HG02943 (cell line): ENCODE data around the gene PPP1R1A.

Experiments
- ATAC-seq: cut with Tn5 transposase; IDR thresholded peaks from one replicate; pipeline ENCODE4 v1.9.1; 2021; ENCODE audit warnings: mild to moderate bottlenecking, low read depth, moderate library complexity; ENCODE audit not compliant: unreplicated experiment

Gene PPP1R1A, protein sequence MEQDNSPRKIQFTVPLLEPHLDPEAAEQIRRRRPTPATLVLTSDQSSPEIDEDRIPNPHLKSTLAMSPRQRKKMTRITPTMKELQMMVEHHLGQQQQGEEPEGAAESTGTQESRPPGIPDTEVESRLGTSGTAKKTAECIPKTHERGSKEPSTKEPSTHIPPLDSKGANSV

GRCh38 chr12:54588110-54588889 lies at the start of gene PPP1R1A:
Gene PPP1R1A (minus strand): TSS chr12:54588659. CDS start chr12:54588488, 171 bp downstream.
- no peak for ATAC-seq

DNA sequence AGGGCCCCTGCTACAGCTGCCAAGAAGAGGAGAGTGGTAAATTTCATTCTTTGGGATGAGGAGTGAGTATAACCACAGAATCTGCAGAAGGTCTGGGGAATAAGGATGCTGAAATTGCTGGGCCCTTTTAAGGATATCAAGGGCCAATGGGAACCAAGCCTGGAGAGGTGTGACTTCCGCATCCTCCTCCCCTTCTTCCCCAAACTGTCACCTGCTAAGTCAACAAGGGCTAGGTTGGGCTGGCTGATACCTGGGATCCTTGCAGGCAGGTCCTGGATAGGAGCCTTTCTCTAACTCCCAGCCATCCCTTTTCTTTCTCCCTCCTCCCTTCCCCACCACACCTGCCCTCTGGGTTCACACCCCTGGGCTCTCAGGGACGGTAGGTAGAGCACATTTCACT lies 46.3 kb upstream of the PPP1R1A start, which contains the start of gene LACRT:
Gene LACRT, minus strand, starts transcription at position 101 of the 400 bp plus-strand sequence. Its CDS starts 54 bp downstream, at position 47.
- no peak for ATAC-seq

- no peak for ATAC-seq
Measured at GRCh38 chr12:54631988-54632728, 43.7 kb upstream of the PPP1R1A start.

DNA sequence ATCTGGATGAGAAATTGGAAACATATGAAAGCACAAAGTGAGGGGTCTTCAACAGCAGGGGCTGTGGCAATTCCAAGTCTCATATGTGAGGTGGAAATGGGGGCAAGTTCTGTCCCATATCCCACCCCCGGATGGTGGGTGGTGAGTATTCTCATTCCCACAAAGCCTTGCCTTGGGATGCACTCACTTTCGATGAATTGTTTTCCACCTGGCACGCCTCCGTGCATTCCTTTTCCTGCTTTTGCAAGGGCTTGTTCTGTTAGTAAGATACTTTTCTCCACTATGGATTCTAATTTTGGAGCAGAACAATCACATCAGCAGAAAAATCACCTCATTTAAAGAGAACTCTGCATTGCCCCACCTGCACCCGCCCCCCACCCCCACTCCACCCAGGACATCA lies 43.1 kb upstream of the PPP1R1A start:
- ATAC-seq: no peak

DNA sequence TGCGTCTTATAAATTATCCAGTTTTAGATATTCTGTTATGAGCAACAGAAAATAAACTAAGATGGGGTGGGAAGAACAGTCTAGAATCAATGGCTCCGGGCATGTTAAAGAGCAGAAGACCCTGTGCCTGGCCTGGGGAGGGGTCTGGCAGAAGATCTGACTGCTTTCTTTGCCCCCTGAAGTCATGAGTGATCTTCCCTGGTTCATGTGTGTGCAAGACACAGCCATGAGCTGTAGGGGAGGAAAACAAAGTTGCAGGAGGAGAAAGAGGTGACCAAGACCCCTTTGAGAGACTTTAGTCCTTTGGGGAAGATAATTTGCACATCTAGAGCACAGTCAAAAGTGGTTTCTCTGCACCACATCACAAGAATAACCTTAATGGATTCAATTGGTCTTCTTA lies 41.5 kb upstream of the PPP1R1A start:
- ATAC-seq: no peak

GRCh38 chr12:54628186-54628846 lies 39.9 kb upstream of the PPP1R1A start:
- ATAC-seq: no peak

- ATAC-seq: no peak
Measured at GRCh38 chr12:54627304-54627703, 38.8 kb upstream of the PPP1R1A start.

DNA sequence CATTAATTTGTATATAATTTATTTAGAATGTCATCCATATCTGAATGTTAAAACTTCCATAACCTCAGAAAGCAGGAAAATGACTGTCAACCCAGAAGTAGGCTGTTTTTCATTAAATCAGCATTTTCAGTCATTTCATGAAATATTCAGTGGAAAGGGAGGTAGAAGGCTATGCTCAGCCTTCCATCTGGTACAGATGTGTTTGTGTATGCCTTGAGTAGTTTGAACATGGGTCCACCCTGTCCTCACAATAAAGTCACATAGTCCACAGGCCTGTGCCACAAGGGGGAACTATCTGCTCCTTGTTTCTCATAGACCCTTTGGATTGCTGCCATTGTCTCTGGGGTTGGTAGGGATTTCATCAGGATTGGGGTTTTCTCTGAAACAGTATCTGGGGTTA lies 37.1 kb upstream of the PPP1R1A start:
- no peak for ATAC-seq

DNA sequence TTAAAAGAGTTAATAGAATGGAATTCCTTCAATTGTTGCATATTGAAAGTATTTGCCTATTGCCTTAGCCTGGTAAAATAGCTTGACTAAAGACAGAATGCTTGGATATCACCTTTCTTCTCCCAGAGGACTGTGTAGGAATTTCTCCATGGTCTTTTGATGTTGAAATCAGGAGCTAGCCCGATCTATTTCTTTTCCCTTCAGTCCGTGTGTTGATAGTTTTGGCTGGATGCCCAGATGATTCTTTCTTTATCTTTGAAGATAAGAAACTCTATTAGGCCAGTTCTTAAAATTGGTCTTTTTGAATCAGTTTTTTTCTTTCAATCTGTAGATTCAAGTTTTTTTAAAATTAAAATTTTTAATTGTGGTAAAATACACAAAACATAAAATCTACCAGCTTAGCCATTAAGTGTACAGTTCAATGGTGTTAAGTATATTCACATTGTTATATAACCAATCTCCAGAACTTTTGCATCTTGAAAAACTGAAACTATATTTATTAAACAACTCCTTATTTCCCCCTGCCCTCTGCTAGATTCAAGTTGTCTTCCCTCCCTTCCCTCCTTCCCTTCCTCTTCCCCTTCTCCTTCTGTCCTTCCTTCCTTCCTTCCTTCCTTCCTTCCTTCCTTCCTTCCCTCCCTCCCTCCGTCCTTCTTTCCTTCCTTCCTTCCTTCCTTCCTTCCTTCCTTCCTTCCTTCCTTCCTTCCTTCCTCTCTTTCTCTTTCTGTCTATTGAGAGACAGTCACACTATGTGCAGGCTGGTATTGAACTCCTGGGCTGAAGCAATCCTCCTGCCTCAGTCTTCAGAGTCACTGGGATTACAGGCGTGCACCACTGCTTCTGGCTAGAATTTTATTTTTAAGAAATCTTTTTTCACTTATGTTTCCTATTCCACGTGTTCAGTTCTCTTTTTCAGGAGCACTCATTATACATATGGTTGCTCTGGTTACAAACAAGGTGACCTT lies 36.1 kb upstream of the PPP1R1A start:
- no peak for ATAC-seq

- no peak for ATAC-seq
Measured at GRCh38 chr12:54622463-54623183, 34.2 kb upstream of the PPP1R1A start.

DNA sequence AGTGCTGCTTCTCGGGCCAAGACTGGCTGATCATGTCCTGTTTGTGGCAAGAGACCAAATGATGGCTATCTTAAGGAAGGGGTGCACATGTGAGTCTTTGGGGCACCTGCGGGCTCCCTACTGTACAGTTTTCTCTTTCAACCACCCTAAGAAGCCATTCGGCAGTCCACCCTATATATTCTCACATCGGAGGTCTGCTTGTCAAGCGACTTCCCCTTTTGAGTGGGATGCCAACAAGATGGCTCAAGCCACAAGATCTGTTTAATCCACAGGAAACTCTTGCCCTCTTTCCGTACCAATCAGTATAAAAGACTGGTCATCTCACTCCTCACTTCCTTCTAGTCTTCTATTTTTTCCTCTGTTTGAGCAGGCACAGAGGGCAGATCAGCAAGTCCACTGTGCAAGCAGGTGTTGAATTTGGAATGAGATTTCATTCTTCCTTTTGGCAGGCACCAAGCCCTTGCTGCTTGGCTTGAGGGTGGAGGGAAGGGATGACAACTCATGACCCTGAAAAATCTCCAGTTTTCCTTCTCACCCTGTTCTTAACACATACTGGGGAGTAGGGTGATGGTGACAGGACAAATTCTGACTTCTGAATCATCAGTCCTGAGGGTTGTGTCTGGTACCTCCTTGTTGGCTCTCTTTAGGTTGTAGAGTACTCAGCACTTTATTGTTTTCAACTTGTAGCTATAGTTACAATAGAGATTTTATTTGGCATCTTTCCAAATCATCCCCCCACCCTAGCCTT lies 28.6 kb upstream of the PPP1R1A start:
- ATAC-seq: no peak

GRCh38 chr12:54612225-54612750 lies 23.8 kb upstream of the PPP1R1A start:
- ATAC-seq: no peak

GRCh38 chr12:54611715-54612149 lies 23.3 kb upstream of the PPP1R1A start:
- ATAC-seq: no peak

DNA sequence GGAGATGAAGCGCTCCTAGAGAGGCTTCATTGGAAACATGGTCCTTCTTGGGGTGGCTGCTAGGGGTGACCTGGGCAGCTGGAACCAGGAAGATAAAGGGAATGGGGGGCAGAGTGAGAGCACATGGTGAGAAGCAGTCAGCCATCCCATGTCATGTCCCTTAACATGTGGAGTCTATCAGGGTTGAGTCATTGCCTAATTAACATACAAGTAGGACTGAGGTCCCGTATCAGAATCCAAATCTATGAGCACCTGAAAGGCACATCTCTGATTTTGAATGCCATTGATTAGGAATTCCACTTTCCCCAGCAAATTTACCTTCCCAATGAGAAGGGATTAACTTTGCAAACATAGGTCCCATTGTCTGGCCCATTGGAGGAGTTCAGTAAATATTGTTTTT lies 20.3 kb upstream of the PPP1R1A start:
- no peak for ATAC-seq

- ATAC-seq: no peak
Measured at GRCh38 chr12:54608156-54608555, 19.7 kb upstream of the PPP1R1A start.

GRCh38 chr12:54606556-54606955 lies 18.1 kb upstream of the PPP1R1A start:
- no peak for ATAC-seq

- no peak for ATAC-seq
Measured at GRCh38 chr12:54605138-54605970, 16.9 kb upstream of the PPP1R1A start.
